Lower leg skin (tissue), 3 donors: ENCODE results near the gene STK36.

Source experiments
- CTCF ChIP-seq, 3 donors: fragments of 450-650 bp; IDR thresholded peaks; one replicate each; pipeline ENCODE4 v1.5.1; 2016; ENCODE audit warnings: antibody characterized with exemption in 3 of 3, mild to moderate bottlenecking in 3 of 3, moderate library complexity in 2 of 3
- POLR2A ChIP-seq, 2 donors: fragments of 450-650 bp; IDR thresholded peaks; one replicate each; pipeline ENCODE4 v1.6.1; 2016 to 2017; ENCODE audit warnings: antibody characterized with exemption in 2 of 2, mild to moderate bottlenecking in 1 of 2, moderate library complexity in 1 of 2

DNA sequence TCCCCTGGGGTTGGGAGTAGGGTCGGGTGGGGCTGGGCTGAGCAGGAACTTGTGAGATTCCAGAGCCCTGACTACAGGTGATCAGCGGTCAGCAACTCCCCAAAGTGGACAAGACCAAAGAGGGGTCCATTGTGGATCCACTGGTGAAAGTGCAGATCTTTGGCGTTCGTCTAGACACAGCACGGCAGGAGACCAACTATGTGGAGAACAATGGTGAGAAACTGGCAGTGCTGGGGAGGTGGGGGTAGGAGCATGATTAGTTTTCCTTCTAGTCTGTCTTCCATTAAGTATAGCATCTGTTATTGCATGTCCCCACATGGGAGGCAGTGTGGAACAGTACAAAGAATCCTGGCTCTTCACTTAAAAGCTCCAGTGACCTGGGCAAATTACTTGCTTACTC lies 36.2 kb upstream of the STK36 start:
- TF ChIP-seq POLR2A (IDR thresholded peaks at IDR 0.05), result no peak
- TF ChIP-seq CTCF (IDR thresholded peaks at IDR 0.05), result no peak
